HepG2 (cell line): Measurements from ENCODE around the gene P2RX3. TPM values are rescaled to one million over a fixed set of nuclear protein-coding genes. Genes with fewer than 3 reads are reported as not detected.

Experiments used
- HOXA3 ChIP-seq: sonication (generic); formaldehyde crosslinking; IDR thresholded peaks from 2 replicates; pipeline ENCODE4 v1.5.0; 2020; ENCODE audit warnings: missing genetic modification reagents
- MTF1 ChIP-seq: sonication (generic); formaldehyde crosslinking; IDR thresholded peaks from 2 replicates; pipeline ENCODE4 v1.5.0; 2020; ENCODE audit warnings: missing genetic modification reagents
- SRY ChIP-seq: sonication (generic); formaldehyde crosslinking; IDR thresholded peaks from 2 replicates; pipeline ENCODE4 v1.8.0; 2022; ENCODE audit warnings: mild to moderate bottlenecking, missing genetic modification reagents
- TGIF2 ChIP-seq: IDR thresholded peaks from 2 replicates; pipeline ENCODE4 v1.6.1; 2016; ENCODE audit warnings: control low read depth, missing compliant biosample characterization
- ZBTB38 ChIP-seq: sonication (generic); formaldehyde crosslinking; IDR thresholded peaks from 2 replicates; pipeline ENCODE4 v1.5.1; 2020; ENCODE audit warnings: mild to moderate bottlenecking, missing genetic modification reagents
- ZNF17 ChIP-seq: sonication (generic); formaldehyde crosslinking; IDR thresholded peaks from 2 replicates; pipeline ENCODE4 v1.5.0; 2020; ENCODE audit warnings: mild to moderate bottlenecking, missing genetic modification reagents
- ZNF256 ChIP-seq: sonication (generic); formaldehyde crosslinking; conservative IDR thresholded peaks from 2 replicates; pipeline ENCODE4 v1.4.0; 2020; ENCODE audit warnings: missing genetic modification reagents
- ZNF354B ChIP-seq: sonication (generic); formaldehyde crosslinking; IDR thresholded peaks from 2 replicates; pipeline ENCODE4 v1.8.0; 2022; ENCODE audit warnings: mild to moderate bottlenecking, missing genetic modification reagents
- polyA plus RNA-seq, 8 experiments: library from polyadenylated mRNA; depleted of rRNA in 3 of 8; stranded (reverse) in 7 of 8; unstranded in 1 of 8; fragments of >200 nt; fragmentation: Illumina TruSeq in 4 of 8; extraction: Trizol in 4 of 8; gene quantifications; 2 replicates each; pipeline versions ENCODE4 v1.2.1 to v1.2.3, GENCODE V29; 2011 to 2016; ENCODE audit warnings: low read depth in 4 of 8, missing spikeins in 1 of 8, mixed read lengths in 1 of 8; ENCODE audit not compliant: insufficient read depth in 1 of 8
- total RNA-seq, 5 experiments: library from RNA; depleted of rRNA; stranded (reverse); fragments of >200 nt; fragmentation: Illumina TruSeq; extraction: Trizol; gene quantifications; 2 replicates each; pipeline ENCODE4 v1.2.3, GENCODE V29; 2016; ENCODE audit warnings: low read depth in 1 of 5
- TF ChIP-seq, protein P1 (sequence below): sonication (generic); formaldehyde crosslinking; IDR thresholded peaks from 2 replicates; pipeline ENCODE4 v1.5.0; 2020; ENCODE audit warnings: missing genetic modification reagents, mild to moderate bottlenecking, borderline replicate concordance
- TF ChIP-seq, protein P2 (sequence below): sonication (generic); formaldehyde crosslinking; IDR thresholded peaks from 2 replicates; pipeline ENCODE4 v1.4.0; 2020; ENCODE audit warnings: mild to moderate bottlenecking, missing genetic modification reagents

P2RX3 gene
- total and polyA plus RNA-seq, 2 of the 13 experiments (the other 11 are each of a cell fraction or from before 2014, with no cell fraction given): 0.08 TPM; not detected in 1

GRCh38 chr11:57290288-57290687 lies 47.9 kb upstream of the P2RX3 start (continued):
- TF ChIP-seq SRY (CRISPR knock-in tag): no peak
- no peak for TF ChIP-seq ZNF256 (CRISPR knock-in tag)
- TF ChIP-seq TGIF2 (CRISPR knock-in tag): no peak
- TF ChIP-seq, protein P1, sequence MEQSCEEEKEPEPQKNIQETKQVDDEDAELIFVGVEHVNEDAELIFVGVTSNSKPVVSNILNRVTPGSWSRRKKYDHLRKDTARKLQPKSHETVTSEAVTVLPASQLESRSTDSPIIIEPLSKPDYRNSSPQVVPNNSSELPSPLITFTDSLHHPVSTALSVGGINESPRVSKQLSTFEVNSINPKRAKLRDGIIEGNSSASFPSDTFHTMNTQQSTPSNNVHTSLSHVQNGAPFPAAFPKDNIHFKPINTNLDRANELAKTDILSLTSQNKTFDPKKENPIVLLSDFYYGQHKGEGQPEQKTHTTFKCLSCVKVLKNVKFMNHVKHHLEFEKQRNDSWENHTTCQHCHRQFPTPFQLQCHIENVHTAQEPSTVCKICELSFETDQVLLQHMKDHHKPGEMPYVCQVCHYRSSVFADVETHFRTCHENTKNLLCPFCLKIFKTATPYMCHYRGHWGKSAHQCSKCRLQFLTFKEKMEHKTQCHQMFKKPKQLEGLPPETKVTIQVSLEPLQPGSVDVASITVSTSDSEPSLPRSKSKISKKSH (CRISPR knock-in tag): no peak
- no peak for TF ChIP-seq MTF1 (CRISPR knock-in tag)
- TF ChIP-seq ZNF17 (CRISPR knock-in tag): no peak
- TF ChIP-seq, protein P2, sequence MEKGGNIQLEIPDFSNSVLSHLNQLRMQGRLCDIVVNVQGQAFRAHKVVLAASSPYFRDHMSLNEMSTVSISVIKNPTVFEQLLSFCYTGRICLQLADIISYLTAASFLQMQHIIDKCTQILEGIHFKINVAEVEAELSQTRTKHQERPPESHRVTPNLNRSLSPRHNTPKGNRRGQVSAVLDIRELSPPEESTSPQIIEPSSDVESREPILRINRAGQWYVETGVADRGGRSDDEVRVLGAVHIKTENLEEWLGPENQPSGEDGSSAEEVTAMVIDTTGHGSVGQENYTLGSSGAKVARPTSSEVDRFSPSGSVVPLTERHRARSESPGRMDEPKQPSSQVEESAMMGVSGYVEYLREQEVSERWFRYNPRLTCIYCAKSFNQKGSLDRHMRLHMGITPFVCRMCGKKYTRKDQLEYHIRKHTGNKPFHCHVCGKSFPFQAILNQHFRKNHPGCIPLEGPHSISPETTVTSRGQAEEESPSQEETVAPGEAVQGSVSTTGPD (CRISPR knock-in tag): no peak
- TF ChIP-seq ZBTB38 (CRISPR knock-in tag): no peak
- TF ChIP-seq ZNF354B (CRISPR knock-in tag): no peak
- no peak for TF ChIP-seq HOXA3 (CRISPR knock-in tag)
